PC-3 (cell line): ENCODE data around the gene LINC01488. TPM values are rescaled to one million over a fixed set of nuclear protein-coding genes. Genes with fewer than 3 reads are reported as not detected.

Source experiments
- ATAC-seq: fragments of 200-7000 bp; cut with Tn5 transposase; 2 replicates; pipeline ENCODE4 v1.9.1; 2020; ENCODE audit warnings: mild to moderate bottlenecking, moderate library complexity
- BruUV-seq: library from RNA; stranded (reverse); fragments of 400-500 nt; replicated peaks from 2 replicates; lab custom pipeline; 2021; lab: Mats Ljungman, UMichigan
- CTCF ChIA-PET: fragments of 300-600 bp; sonication (Branson Sonifier 250); formaldehyde crosslinking; loops from one replicate; lab custom pipeline; 2022; ENCODE audit warnings: antibody characterized with exemption; lab: Charles Lee
- POLR2A ChIA-PET: fragments of 300-600 bp; sonication (Branson Sonifier 250); formaldehyde crosslinking; loops from one replicate; lab custom pipeline; 2022; ENCODE audit warnings: antibody characterized with exemption; ENCODE audit not compliant: unreplicated experiment; lab: Charles Lee
- DNase-seq: peaks from one replicate; pipeline ENCODE4 v3.0.0-alpha.2; 2015
- H2AFZ ChIP-seq: fragments of 300-600 bp; sonication (generic); 2 replicates; pipeline ENCODE4 v1.6.0; 2016; ENCODE audit warnings: antibody characterized with exemption, low read length
- H3F3A ChIP-seq: fragments of 300-600 bp; sonication (generic); one replicate; pipeline ENCODE4 v1.6.0; 2017; ENCODE audit warnings: antibody characterized with exemption, low read length, control low read depth, mild to moderate bottlenecking; ENCODE audit not compliant: unreplicated experiment
- H3K27ac ChIP-seq: fragments of 300-600 bp; sonication (generic); 2 replicates; pipeline ENCODE4 v1.5.1; 2016; ENCODE audit warnings: mild to moderate bottlenecking, low read length
- H3K27me3 ChIP-seq: fragments of 300-600 bp; sonication (generic); 2 replicates; pipeline ENCODE4 v1.6.1; 2016; ENCODE audit warnings: low read length, mixed read lengths
- H3K36me3 ChIP-seq: fragments of 300-600 bp; sonication (generic); 2 replicates; pipeline ENCODE4 v1.6.1; 2016; ENCODE audit warnings: low read depth, mixed run types, low read length, mixed read lengths
- H3K4me1 ChIP-seq: fragments of 300-600 bp; sonication (generic); 2 replicates; pipeline ENCODE4 v1.5.1; 2016; ENCODE audit warnings: low read length; ENCODE audit not compliant: insufficient read depth
- H3K4me2 ChIP-seq: fragments of 300-600 bp; sonication (generic); 2 replicates; pipeline ENCODE4 v1.6.0; 2016; ENCODE audit warnings: low read length
- H3K4me3 ChIP-seq: fragments of 300-600 bp; sonication (generic); 2 replicates; pipeline ENCODE4 v1.5.1; 2016; ENCODE audit warnings: mild to moderate bottlenecking, low read length, mixed read lengths
- H3K79me2 ChIP-seq: fragments of 300-600 bp; sonication (generic); 2 replicates; pipeline ENCODE4 v1.6.1; 2017; ENCODE audit warnings: low read length, mixed read lengths
- H3K9ac ChIP-seq: fragments of 300-600 bp; sonication (generic); 2 replicates; pipeline ENCODE4 v1.6.0; 2016; ENCODE audit warnings: mild to moderate bottlenecking, low read length
- H3K9me2 ChIP-seq: fragments of 300-600 bp; sonication (generic); replicated peaks from 2 replicates; pipeline ENCODE4 v1.6.1; 2016; ENCODE audit warnings: mixed run types, low read length, mixed read lengths
- H3K9me3 ChIP-seq: fragments of 300-600 bp; sonication (generic); 2 replicates; pipeline ENCODE4 v1.6.1; 2016; ENCODE audit warnings: low read length, mixed read lengths
- H4K20me1 ChIP-seq: fragments of 300-600 bp; sonication (generic); 2 replicates; pipeline ENCODE4 v1.6.1; 2016; ENCODE audit warnings: low read length, mixed read lengths
- CTCF ChIP-seq: fragments of 300-600 bp; sonication (generic); conservative IDR thresholded peaks from 2 replicates; pipeline ENCODE4 v1.5.1; 2017; ENCODE audit warnings: antibody characterized with exemption, low read depth, mild to moderate bottlenecking, low read length
- EZH2 ChIP-seq: fragments of 300-600 bp; sonication (generic); IDR thresholded peaks from one replicate; pipeline ENCODE4 v1.6.1; 2017; ENCODE audit warnings: antibody characterized with exemption, mild to moderate bottlenecking, low read length; ENCODE audit not compliant: unreplicated experiment
- EZH2phosphoT487 ChIP-seq: fragments of 300-600 bp; sonication (generic); IDR thresholded peaks from 2 replicates; pipeline ENCODE4 v1.6.1; 2018; ENCODE audit warnings: mild to moderate bottlenecking, antibody characterized with exemption, low read length, borderline replicate concordance
- intact Hi-C: fragments of 100-400 bp; cut with micrococcal nuclease; formaldehyde crosslinking; loops from 2 replicates; pipeline ENCODE4 v1.9.0; 2023
- total RNA-seq: library from RNA; depleted of rRNA; stranded (reverse); fragments of >200 nt; gene quantifications from 2 replicates; pipeline ENCODE4 v1.2.3, GENCODE V29; 2014

The LINC01488 gene
- total RNA-seq, 1 experiment from 2014 or later = not detected

- ChIA-PET CTCF (no interaction called here), POLR2A (no interaction called here)
- H3K9ac ChIP-seq = no peak overlapping the region
- H3K27me3 ChIP-seq = no peaks in the 10 kb centered on the region
- H3K9me2 ChIP-seq = no peaks in the 10 kb centered on the region
- peaks cover 12% of the 10 kb centered on the region for H3K4me1 ChIP-seq
- no TSS peak for BruUV-seq
- ATAC-seq (no peak), DNase-seq (no peak)
- no peaks in the 10 kb centered on the region for H3F3A ChIP-seq
- H3K9me3 ChIP-seq = no peaks in the 10 kb centered on the region
- no peak overlapping the region for H3K4me2 ChIP-seq
- no peaks in the 10 kb centered on the region for H3K79me2 ChIP-seq
- TF ChIP-seq CTCF = no peak
- TF ChIP-seq EZH2 = no peak
- no peak for TF ChIP-seq EZH2phosphoT487
- H3K27ac ChIP-seq = no peak overlapping the region
- intact Hi-C loops = no loop called here
- H3K36me3 ChIP-seq = no peaks in the 10 kb centered on the region
- no peak overlapping the region for H2AFZ ChIP-seq
- H4K20me1 ChIP-seq = no peaks in the 10 kb centered on the region
- no peak overlapping the region for H3K4me3 ChIP-seq
Observed at GRCh38 chr11:69451289-69451688, 30.2 kb upstream of the LINC01488 start.

- Histone ChIP-seq H3K27me3 (no peaks in the 10 kb centered on the region), H3K4me2 (no peak overlapping the region), H3K4me1 (peaks cover 10% of the 10 kb centered on the region), H3F3A (no peaks in the 10 kb centered on the region), H4K20me1 (no peaks in the 10 kb centered on the region), H3K79me2 (no peaks in the 10 kb centered on the region), H3K9me3 (no peaks in the 10 kb centered on the region), H3K4me3 (no peak overlapping the region), H3K9me2 (no peaks in the 10 kb centered on the region), H3K27ac (no peak overlapping the region), H2AFZ (no peak overlapping the region), H3K9ac (no peak overlapping the region), H3K36me3 (no peaks in the 10 kb centered on the region)
- ChIA-PET CTCF (no interaction called here), POLR2A (no interaction called here)
- BruUV-seq = no TSS peak
- ATAC-seq (no peak), DNase-seq (no peak)
- no peak for TF ChIP-seq EZH2phosphoT487
- no peak for TF ChIP-seq CTCF
- TF ChIP-seq EZH2 = no peak
- intact Hi-C loops = no loop called here
Observed at GRCh38 chr11:69452206-69452987, 29.1 kb upstream of the LINC01488 start.

- H3K9me2 ChIP-seq = no peaks in the 10 kb centered on the region
- TF ChIP-seq CTCF (no peak), EZH2 (no peak), EZH2phosphoT487 (no peak)
- no peaks in the 10 kb centered on the region for H3F3A ChIP-seq
- CTCF ChIA-PET = no interaction called here
- POLR2A ChIA-PET = no interaction called here
- H3K4me3 ChIP-seq = no peak overlapping the region
- H3K4me2 ChIP-seq = no peak overlapping the region
- BruUV-seq = no TSS peak
- intact Hi-C loops = no loop called here
- no peaks in the 10 kb centered on the region for H3K27me3 ChIP-seq
- DNase-seq (no peak), ATAC-seq (no peak)
- H2AFZ ChIP-seq = no peak overlapping the region
- no peaks in the 10 kb centered on the region for H3K9me3 ChIP-seq
- no peaks in the 10 kb centered on the region for H3K79me2 ChIP-seq
- H3K4me1 ChIP-seq = peaks cover 2% of the 10 kb centered on the region; the same call in 1 of the 2 replicates
- no peak overlapping the region for H3K9ac ChIP-seq
- H4K20me1 ChIP-seq = no peaks in the 10 kb centered on the region
- H3K36me3 ChIP-seq = no peaks in the 10 kb centered on the region
- H3K27ac ChIP-seq = no peak overlapping the region
Observed at GRCh38 chr11:69453151-69453550, 28.3 kb upstream of the LINC01488 start.
